Endodermal cell (in vitro differentiated cells): ENCODE results near the gene AJUBA. TPM values are rescaled to one million over a fixed set of nuclear protein-coding genes. Genes with fewer than 3 reads are reported as not detected.

ENCODE experiments used
- DNase-seq: peaks from one replicate; pipeline ENCODE4 v3.0.0-alpha.2; 2017
- H3K27ac ChIP-seq: 2 replicates; pipeline ENCODE4 v1.5.1; 2013; ENCODE audit warnings: mild to moderate bottlenecking, low read depth, low read length, moderate library complexity
- H3K27me3 ChIP-seq: 2 replicates; pipeline ENCODE4 v1.6.1; 2013; ENCODE audit warnings: mild to moderate bottlenecking, low read length, moderate library complexity; ENCODE audit not compliant: insufficient read depth, control insufficient read depth, poor library complexity, severe bottlenecking
- H3K36me3 ChIP-seq: 2 replicates; pipeline ENCODE4 v1.7.0; 2013; ENCODE audit warnings: mild to moderate bottlenecking, low read length, moderate library complexity; ENCODE audit not compliant: control insufficient read depth, insufficient read depth
- H3K4me1 ChIP-seq: one replicate; pipeline ENCODE4 v1.7.0; 2013; ENCODE audit warnings: low read length; ENCODE audit not compliant: control insufficient read depth, insufficient read depth
- H3K4me3 ChIP-seq: 2 replicates; pipeline ENCODE4 v1.5.1; 2013; ENCODE audit warnings: mild to moderate bottlenecking, low read length, moderate library complexity
- H3K9ac ChIP-seq: 2 replicates; pipeline ENCODE4 v1.6.1; 2013; ENCODE audit warnings: mild to moderate bottlenecking, low read length, moderate library complexity; ENCODE audit not compliant: poor library complexity, severe bottlenecking; ENCODE audit errors: extremely low read depth
- H3K9me3 ChIP-seq: 2 replicates; pipeline ENCODE4 v1.6.1; 2013; ENCODE audit warnings: mild to moderate bottlenecking, low read length, moderate library complexity; ENCODE audit not compliant: control insufficient read depth
- H3K27ac Mint-ChIP-seq: 2 replicates; pipeline ENCODE4 v1.8.0; 2020; ENCODE audit warnings: mixed read lengths
- H3K27me3 Mint-ChIP-seq: 2 replicates; pipeline ENCODE4 v1.8.0; 2021; ENCODE audit warnings: mild to moderate bottlenecking, mixed read lengths; ENCODE audit not compliant: insufficient read depth
- H3K36me3 Mint-ChIP-seq: 2 replicates; pipeline ENCODE4 v1.8.0; 2020; ENCODE audit warnings: low read depth, mixed read lengths
- H3K4me1 Mint-ChIP-seq: 2 replicates; pipeline ENCODE4 v1.8.0; 2020; ENCODE audit warnings: mixed read lengths
- H3K4me3 Mint-ChIP-seq: 2 replicates; pipeline ENCODE4 v1.8.0; 2020; ENCODE audit warnings: mild to moderate bottlenecking, moderate library complexity, mixed read lengths
- H3K9me3 Mint-ChIP-seq: 2 replicates; pipeline ENCODE4 v1.8.0; 2020; ENCODE audit warnings: mild to moderate bottlenecking, mixed read lengths
- WGBS, 2 experiments: methylation state at CpG; one replicate each; pipeline versions ENCODE4 v1.1.5 to v1.1.7; 2013; ENCODE audit warnings: missing lambda C conversion rate in 2 of 2, mixed read lengths in 1 of 2; ENCODE audit not compliant: insufficient coverage in 1 of 2, insufficient read length in 1 of 2; 5-methylcytosine and 5-hydroxymethylcytosine counted together
- total RNA-seq, 2 donors: library from RNA; stranded (reverse); fragmentation: NEBNext Ultra II Directional in 1 of 2; extraction: Animal tissue kit (Norgen Biotek cat#: 25700) in 1 of 2; gene quantifications; 2 replicates in 1 of 2; 3 replicates in 1 of 2; pipeline ENCODE4 v1.2.1, GENCODE V29; 2021
- TF ChIP-seq, protein P1 (sequence below): fragments of 200-600 bp; sonication (generic); conservative IDR thresholded peaks from 2 replicates; pipeline ENCODE4 v1.5.0; 2021; ENCODE audit warnings: antibody characterized with exemption, mild to moderate bottlenecking

AJUBA gene
- total RNA-seq, 2 donors from 2014 or later = 34.2 to 51.4 TPM

DNA sequence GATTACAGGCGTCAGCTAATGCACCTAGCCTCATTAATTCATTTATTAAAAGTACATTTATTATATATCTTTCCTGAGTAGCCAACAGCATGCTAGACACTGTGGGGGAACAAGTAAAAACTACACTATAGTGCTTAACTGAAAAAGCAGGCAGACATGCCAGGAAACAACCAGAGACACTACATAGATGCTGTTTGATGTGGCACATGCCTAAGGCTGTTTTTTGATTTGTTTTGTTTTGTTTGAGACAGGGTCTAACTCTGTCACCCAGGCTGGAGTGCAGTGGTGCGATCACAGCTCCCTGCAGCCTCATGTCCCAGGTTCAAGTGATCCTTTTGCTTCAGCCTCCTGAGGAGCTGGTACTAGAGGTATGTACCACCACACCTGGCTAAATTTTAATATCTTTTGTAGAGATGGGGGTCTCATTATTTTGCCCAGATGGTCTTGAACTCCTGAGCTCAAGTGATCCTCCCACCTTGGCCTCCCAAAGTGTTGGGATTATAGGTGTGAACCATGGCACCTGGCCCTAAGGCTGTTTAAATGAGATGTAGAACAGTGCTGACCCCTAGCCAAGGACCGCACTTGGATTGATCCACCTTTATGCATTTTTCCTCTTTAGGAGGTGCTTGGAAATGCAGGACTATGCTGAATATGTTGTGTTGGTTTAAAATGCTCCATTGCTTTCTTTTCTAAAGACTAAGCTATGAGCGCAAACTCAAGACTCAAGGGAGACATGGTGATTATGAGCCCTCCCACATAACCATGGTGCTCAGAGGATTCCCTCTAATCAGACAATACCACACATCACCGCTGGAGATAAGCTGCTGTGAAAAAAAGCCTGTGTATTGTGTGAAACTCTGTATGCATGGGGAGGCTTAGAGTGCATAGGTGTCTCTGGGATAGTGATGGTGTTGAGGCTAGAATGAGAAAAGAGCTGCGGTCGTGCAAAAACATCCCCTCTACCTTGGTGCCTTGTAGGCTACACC, 38.1 kb upstream of the AJUBA start:
- Histone ChIP-seq H3K9me3 (no peaks in the 10 kb centered on the region), H3K9ac (no peak overlapping the region), H3K27ac (no peak overlapping the region), H3K4me1 (peaks cover 15% of the 10 kb centered on the region), H3K4me3 (no peak overlapping the region), H3K27me3 (no peaks in the 10 kb centered on the region), H3K36me3 (peaks cover 9% of the 10 kb centered on the region)
- no peaks in the 10 kb centered on the region for H3K27me3 Mint-ChIP-seq
- H3K4me1 Mint-ChIP-seq = peaks cover 48% of the 10 kb centered on the region
- 74 to 78% methylated on average over 4 to 7 of the region's 7 CpGs for WGBS, 2 experiments
- no peak overlapping the region for H3K4me3 Mint-ChIP-seq
- no peak overlapping the region for H3K27ac Mint-ChIP-seq
- peak; percentile 73 for DNase-seq
- H3K36me3 Mint-ChIP-seq = peaks cover 10% of the 10 kb centered on the region
- TF ChIP-seq, protein P1, sequence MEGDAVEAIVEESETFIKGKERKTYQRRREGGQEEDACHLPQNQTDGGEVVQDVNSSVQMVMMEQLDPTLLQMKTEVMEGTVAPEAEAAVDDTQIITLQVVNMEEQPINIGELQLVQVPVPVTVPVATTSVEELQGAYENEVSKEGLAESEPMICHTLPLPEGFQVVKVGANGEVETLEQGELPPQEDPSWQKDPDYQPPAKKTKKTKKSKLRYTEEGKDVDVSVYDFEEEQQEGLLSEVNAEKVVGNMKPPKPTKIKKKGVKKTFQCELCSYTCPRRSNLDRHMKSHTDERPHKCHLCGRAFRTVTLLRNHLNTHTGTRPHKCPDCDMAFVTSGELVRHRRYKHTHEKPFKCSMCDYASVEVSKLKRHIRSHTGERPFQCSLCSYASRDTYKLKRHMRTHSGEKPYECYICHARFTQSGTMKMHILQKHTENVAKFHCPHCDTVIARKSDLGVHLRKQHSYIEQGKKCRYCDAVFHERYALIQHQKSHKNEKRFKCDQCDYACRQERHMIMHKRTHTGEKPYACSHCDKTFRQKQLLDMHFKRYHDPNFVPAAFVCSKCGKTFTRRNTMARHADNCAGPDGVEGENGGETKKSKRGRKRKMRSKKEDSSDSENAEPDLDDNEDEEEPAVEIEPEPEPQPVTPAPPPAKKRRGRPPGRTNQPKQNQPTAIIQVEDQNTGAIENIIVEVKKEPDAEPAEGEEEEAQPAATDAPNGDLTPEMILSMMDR = peak; percentile 36
- no peaks in the 10 kb centered on the region for H3K9me3 Mint-ChIP-seq

DNA sequence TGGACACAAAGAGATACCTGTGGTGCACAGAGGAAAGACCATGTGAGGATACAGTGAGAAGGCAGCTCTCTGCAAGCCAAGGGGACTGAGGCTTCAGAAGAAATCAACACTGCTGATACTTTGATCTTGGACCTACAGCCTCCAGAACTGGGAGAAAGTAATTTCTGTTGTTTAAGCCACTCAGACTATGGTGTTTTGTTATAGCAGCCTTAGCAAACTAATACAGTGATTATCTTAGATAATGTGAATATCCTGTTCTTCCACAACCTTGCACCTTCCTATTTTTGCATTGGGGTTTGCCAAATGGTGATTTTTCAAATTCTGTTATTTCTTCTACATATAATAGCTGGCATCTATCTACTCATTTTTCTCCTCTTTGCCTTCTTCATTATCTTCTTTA, 35.8 kb upstream of the AJUBA start:
- Histone ChIP-seq H3K27me3 (no peaks in the 10 kb centered on the region), H3K4me1 (peaks cover 11% of the 10 kb centered on the region), H3K9me3 (no peaks in the 10 kb centered on the region), H3K9ac (no peak overlapping the region), H3K27ac (no peak overlapping the region), H3K36me3 (no peaks in the 10 kb centered on the region), H3K4me3 (no peak overlapping the region)
- Mint-ChIP-seq H3K36me3 (no peaks in the 10 kb centered on the region), H3K4me1 (peaks cover 28% of the 10 kb centered on the region), H3K4me3 (no peak overlapping the region), H3K27me3 (no peaks in the 10 kb centered on the region), H3K9me3 (no peaks in the 10 kb centered on the region), H3K27ac (no peak overlapping the region)
- DNase-seq = no peak
- TF ChIP-seq, protein P1 = no peak

DNA sequence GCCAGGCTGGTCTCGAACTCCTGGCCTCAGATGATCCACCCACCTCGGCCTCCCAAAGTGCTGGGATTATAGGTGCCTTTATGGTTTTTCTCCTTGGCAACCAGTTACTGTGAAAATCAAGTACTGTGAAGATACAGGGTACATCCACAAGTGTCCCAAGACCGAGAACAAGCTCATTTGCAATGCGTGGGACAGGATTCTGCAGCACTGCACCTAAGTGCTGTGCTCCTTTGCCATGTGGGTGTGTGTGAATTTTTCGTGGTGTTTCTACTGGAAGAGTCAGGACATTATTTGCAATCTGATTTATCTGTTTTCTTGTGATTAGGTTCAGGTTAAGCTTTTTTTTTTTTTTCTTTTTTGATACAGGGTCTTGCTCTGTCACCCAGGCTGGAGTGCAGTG, 34.7 kb upstream of the AJUBA start:
- 88% methylated on average over 4 to 5 of the region's 5 CpGs for WGBS, 2 experiments
- Mint-ChIP-seq H3K27me3 (no peaks in the 10 kb centered on the region), H3K27ac (no peak overlapping the region), H3K9me3 (no peaks in the 10 kb centered on the region), H3K36me3 (no peaks in the 10 kb centered on the region), H3K4me1 (peaks cover 21% of the 10 kb centered on the region), H3K4me3 (no peak overlapping the region)
- no peaks in the 10 kb centered on the region for H3K36me3 ChIP-seq
- H3K9ac ChIP-seq = no peak overlapping the region
- no peak overlapping the region for H3K4me3 ChIP-seq
- no peaks in the 10 kb centered on the region for H3K27me3 ChIP-seq
- no peaks in the 10 kb centered on the region for H3K9me3 ChIP-seq
- H3K27ac ChIP-seq = no peak overlapping the region
- DNase-seq = no peak
- TF ChIP-seq, protein P1 = no peak
- H3K4me1 ChIP-seq = peaks cover 7% of the 10 kb centered on the region
